ENCODE measurements around the gene BBIP1.
"Not testable (repeated sequence)": the region's sequence is repeated elsewhere in the genome, so short reads cannot be mapped to it uniquely, and the experiment has no call there.

Gene BBIP1

GRCh38 chr10:110919971-110920881 is 1.2 kb upstream of the BBIP1 start:
- no peak for DNase-seq (ENCODE audit: low read depth)

- no peak for DNase-seq (ENCODE audit: low read depth)
Observed at GRCh38 chr10:110919349-110919931, 460 bp upstream of the BBIP1 start, which contains the start of gene SHOC2. Gene SHOC2 (plus strand): TSS chr10:110919604. CDS start chr10:110964359, 44,755 bp downstream.

GRCh38 chr10:110918269-110918642 is 724 bp downstream of the BBIP1 start:
- DNase-seq (ENCODE audit: low read depth) = peak; percentile 75

GRCh38 chr10:110916554-110917346 is 2.2 kb downstream of the BBIP1 start:
- no peak for DNase-seq (ENCODE audit: low read depth)

GRCh38 chr10:110915600-110915999 is 3.4 kb downstream of the BBIP1 start:
- DNase-seq (ENCODE audit: low read depth) = not testable (repeated sequence)

- no peak for DNase-seq (ENCODE audit: low read depth)
Observed at GRCh38 chr10:110915035-110915434, 3.9 kb downstream of the BBIP1 start.

GRCh38 chr10:110914431-110914830 is 4.5 kb downstream of the BBIP1 start:
- no peak for DNase-seq (ENCODE audit: low read depth)

- DNase-seq (ENCODE audit: low read depth) = no peak
Observed at GRCh38 chr10:110912374-110912773, 6.6 kb downstream of the BBIP1 start.

- no peak for DNase-seq (ENCODE audit: low read depth)
Observed at GRCh38 chr10:110910138-110910537, 8.8 kb downstream of the BBIP1 start.

GRCh38 chr10:110903280-110904278 is 15.4 kb downstream of the BBIP1 start:
- DNase-seq (ENCODE audit: low read depth) = no peak

- no peak for DNase-seq (ENCODE audit: low read depth)
Observed at GRCh38 chr10:110901954-110902819, 16.8 kb downstream of the BBIP1 start.

- DNase-seq (ENCODE audit: low read depth) = no peak
Observed at GRCh38 chr10:110900983-110901382, 18.0 kb downstream of the BBIP1 start.

- no peak for DNase-seq (ENCODE audit: low read depth)
Observed at GRCh38 chr10:110898391-110898790, 20.6 kb downstream of the BBIP1 start.

GRCh38 chr10:110897184-110897583 is 21.8 kb downstream of the BBIP1 start:
- no peak for DNase-seq (ENCODE audit: low read depth)

GRCh38 chr10:110893559-110894179 is 25.3 kb downstream of the BBIP1 start:
- no peak for DNase-seq (ENCODE audit: low read depth)

- no peak for DNase-seq (ENCODE audit: low read depth)
Observed at GRCh38 chr10:110892602-110893288, 26.2 kb downstream of the BBIP1 start.

- no peak for DNase-seq (ENCODE audit: low read depth)
Observed at GRCh38 chr10:110887560-110887959, 31.4 kb downstream of the BBIP1 start.

GRCh38 chr10:110885932-110886674 is 32.9 kb downstream of the BBIP1 start:
- no peak for DNase-seq (ENCODE audit: low read depth)

GRCh38 chr10:110883924-110884323 is 35.1 kb downstream of the BBIP1 start:
- DNase-seq (ENCODE audit: low read depth) = no peak

All from CMK (cell line).